Liver (tissue), 3 donors: ENCODE results near the gene TSPAN32.

Experiments used
- GABPA ChIP-seq, 2 donors: IDR thresholded peaks in 1 of 2; conservative IDR thresholded peaks in 1 of 2; 2 replicates each; pipeline ENCODE4 v1.6.1; 2016; ENCODE audit warnings: antibody characterized with exemption in 2 of 2, mild to moderate bottlenecking in 1 of 2, moderate library complexity in 1 of 2
- RAD21 ChIP-seq, 2 donors: IDR thresholded peaks; 2 replicates each; pipeline ENCODE4 v1.6.1; 2016; ENCODE audit warnings: antibody characterized with exemption in 2 of 2, mild to moderate bottlenecking in 2 of 2
- TF ChIP-seq, protein P1 (sequence below): fragments of 150-350 bp; IDR thresholded peaks from 2 replicates; pipeline ENCODE4 v1.5.1; 2017; ENCODE audit warnings: improper control_type of control experiment, low read depth, low read length; ENCODE audit not compliant: missing input control
- TF ChIP-seq, protein P2 (sequence below): IDR thresholded peaks from 2 replicates; pipeline ENCODE4 v1.6.1; 2016; ENCODE audit warnings: antibody characterized with exemption, mild to moderate bottlenecking
- donor health status: healthy.
- donor health status: healthy.

DNA sequence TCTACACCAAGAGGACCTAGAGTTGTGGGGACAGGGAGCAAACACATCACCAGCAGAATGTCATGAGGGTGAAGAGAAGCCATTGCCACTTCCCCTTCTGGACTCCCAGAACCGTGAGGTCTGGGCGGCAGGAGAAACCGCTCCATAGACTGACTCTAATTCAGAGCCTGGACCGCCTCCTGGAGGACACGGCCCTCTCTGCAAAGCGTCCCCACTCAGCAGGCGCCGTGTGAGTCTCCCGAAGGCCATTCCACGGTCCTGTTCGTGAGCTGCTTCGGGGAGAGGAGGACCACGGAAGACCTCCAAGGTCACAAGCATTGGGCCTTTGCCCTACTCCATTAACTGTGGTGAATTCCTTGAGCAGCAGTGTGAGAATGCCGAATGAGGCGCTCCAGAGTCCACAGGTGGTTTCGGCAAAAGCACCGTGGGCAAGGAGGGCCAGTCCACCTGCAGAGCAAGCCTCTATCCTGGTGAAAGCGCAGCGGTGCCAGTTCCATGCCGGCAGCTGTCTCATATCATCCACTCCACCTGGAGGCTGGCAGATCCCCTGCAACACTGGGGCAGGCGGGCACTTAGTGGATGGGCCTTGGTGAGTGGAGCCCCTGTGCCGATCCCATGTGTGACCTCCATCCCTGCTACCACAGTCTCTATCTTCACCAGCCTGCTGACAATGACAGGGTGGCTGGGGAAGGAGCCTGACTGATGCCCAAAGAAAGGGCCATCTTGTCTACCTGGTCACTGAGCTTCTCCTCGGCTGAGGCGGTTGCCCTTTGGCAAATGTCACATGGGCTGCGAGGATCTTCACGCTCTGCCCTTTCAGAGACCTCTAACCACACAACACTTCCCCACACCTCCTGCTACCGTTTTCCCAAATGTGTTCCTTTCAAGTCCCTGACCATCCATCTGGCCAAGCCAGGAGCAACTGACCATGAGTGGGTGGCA lies 7.6 kb upstream of the TSPAN32 start:
- TF ChIP-seq, protein P1, sequence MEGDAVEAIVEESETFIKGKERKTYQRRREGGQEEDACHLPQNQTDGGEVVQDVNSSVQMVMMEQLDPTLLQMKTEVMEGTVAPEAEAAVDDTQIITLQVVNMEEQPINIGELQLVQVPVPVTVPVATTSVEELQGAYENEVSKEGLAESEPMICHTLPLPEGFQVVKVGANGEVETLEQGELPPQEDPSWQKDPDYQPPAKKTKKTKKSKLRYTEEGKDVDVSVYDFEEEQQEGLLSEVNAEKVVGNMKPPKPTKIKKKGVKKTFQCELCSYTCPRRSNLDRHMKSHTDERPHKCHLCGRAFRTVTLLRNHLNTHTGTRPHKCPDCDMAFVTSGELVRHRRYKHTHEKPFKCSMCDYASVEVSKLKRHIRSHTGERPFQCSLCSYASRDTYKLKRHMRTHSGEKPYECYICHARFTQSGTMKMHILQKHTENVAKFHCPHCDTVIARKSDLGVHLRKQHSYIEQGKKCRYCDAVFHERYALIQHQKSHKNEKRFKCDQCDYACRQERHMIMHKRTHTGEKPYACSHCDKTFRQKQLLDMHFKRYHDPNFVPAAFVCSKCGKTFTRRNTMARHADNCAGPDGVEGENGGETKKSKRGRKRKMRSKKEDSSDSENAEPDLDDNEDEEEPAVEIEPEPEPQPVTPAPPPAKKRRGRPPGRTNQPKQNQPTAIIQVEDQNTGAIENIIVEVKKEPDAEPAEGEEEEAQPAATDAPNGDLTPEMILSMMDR: no peak
- TF ChIP-seq, protein P2, sequence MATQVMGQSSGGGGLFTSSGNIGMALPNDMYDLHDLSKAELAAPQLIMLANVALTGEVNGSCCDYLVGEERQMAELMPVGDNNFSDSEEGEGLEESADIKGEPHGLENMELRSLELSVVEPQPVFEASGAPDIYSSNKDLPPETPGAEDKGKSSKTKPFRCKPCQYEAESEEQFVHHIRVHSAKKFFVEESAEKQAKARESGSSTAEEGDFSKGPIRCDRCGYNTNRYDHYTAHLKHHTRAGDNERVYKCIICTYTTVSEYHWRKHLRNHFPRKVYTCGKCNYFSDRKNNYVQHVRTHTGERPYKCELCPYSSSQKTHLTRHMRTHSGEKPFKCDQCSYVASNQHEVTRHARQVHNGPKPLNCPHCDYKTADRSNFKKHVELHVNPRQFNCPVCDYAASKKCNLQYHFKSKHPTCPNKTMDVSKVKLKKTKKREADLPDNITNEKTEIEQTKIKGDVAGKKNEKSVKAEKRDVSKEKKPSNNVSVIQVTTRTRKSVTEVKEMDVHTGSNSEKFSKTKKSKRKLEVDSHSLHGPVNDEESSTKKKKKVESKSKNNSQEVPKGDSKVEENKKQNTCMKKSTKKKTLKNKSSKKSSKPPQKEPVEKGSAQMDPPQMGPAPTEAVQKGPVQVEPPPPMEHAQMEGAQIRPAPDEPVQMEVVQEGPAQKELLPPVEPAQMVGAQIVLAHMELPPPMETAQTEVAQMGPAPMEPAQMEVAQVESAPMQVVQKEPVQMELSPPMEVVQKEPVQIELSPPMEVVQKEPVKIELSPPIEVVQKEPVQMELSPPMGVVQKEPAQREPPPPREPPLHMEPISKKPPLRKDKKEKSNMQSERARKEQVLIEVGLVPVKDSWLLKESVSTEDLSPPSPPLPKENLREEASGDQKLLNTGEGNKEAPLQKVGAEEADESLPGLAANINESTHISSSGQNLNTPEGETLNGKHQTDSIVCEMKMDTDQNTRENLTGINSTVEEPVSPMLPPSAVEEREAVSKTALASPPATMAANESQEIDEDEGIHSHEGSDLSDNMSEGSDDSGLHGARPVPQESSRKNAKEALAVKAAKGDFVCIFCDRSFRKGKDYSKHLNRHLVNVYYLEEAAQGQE: no peak
- TF ChIP-seq RAD21 (IDR thresholded peaks at IDR 0.05) (peak; percentile 10 to 34), GABPA (IDR thresholded peaks at IDR 0.05 in 1 of 2, conservative IDR thresholded peaks at IDR 0.05 in 1 of 2) (no peak)
